WTC11 (cell line): ENCODE results near the gene FANCL. TPM values are rescaled to one million over a fixed set of nuclear protein-coding genes. Genes with fewer than 3 reads are reported as not detected.

Experiments
- ATAC-seq: fragments of 200-7000 bp; cut with Tn5 transposase; 2 replicates; pipeline ENCODE4 v1.10.0; 2021; ENCODE audit warnings: mild to moderate bottlenecking, moderate library complexity
- CTCF ChIA-PET: fragments of 300-600 bp; sonication (Branson Sonifier 250); formaldehyde crosslinking; loops from one replicate; lab custom pipeline; 2021; ENCODE audit warnings: antibody characterized with exemption; lab: Charles Lee
- POLR2A ChIA-PET: fragments of 350-600 bp; sonication (Branson Sonifier 250); formaldehyde crosslinking; loops from one replicate; lab custom pipeline; 2021; ENCODE audit warnings: antibody characterized with exemption; lab: Charles Lee
- DNase-seq: peaks from one replicate; pipeline ENCODE4 v3.0.0; 2021; ENCODE audit warnings: low spot score
- H3K27ac Mint-ChIP-seq: 2 replicates; pipeline ENCODE4 v1.8.0; 2021; ENCODE audit warnings: mixed read lengths
- H3K27me3 Mint-ChIP-seq: 2 replicates; pipeline ENCODE4 v1.8.0; 2021; ENCODE audit warnings: low read depth, mild to moderate bottlenecking, moderate library complexity, mixed read lengths
- H3K36me3 Mint-ChIP-seq: 2 replicates; pipeline ENCODE4 v1.8.0; 2021; ENCODE audit warnings: mixed read lengths
- H3K4me1 Mint-ChIP-seq: 2 replicates; pipeline ENCODE4 v1.8.0; 2022; ENCODE audit warnings: mixed read lengths
- H3K4me3 Mint-ChIP-seq: 2 replicates; pipeline ENCODE4 v1.8.0; 2021; ENCODE audit warnings: mild to moderate bottlenecking, moderate library complexity, mixed read lengths
- H3K9me3 Mint-ChIP-seq: 2 replicates; pipeline ENCODE4 v1.8.0; 2021; ENCODE audit warnings: mixed read lengths
- CREB1 ChIP-seq: sonication (generic); formaldehyde crosslinking; IDR thresholded peaks from 2 replicates; pipeline ENCODE4 v1.8.0; 2023; ENCODE audit warnings: mild to moderate bottlenecking, missing genetic modification reagents
- ELF4 ChIP-seq: sonication (generic); formaldehyde crosslinking; IDR thresholded peaks from 2 replicates; pipeline ENCODE4 v1.8.1; 2022; ENCODE audit warnings: low read depth, mild to moderate bottlenecking, moderate library complexity, missing genetic modification reagents
- FOXJ3 ChIP-seq: sonication (generic); formaldehyde crosslinking; IDR thresholded peaks from 2 replicates; pipeline ENCODE4 v1.9.0; 2021; ENCODE audit warnings: missing genetic modification reagents, mild to moderate bottlenecking, borderline replicate concordance
- GTF2I ChIP-seq: fragments of 250-450 bp; sonication (Bioruptor Pico); conservative IDR thresholded peaks from 2 replicates; pipeline ENCODE4 v1.4.0; 2021; ENCODE audit warnings: mild to moderate bottlenecking
- HMGA2 ChIP-seq: fragments of 250-450 bp; sonication (Bioruptor Pico); IDR thresholded peaks from 2 replicates; pipeline ENCODE4 v1.4.0; 2021; ENCODE audit warnings: mild to moderate bottlenecking, moderate library complexity
- NFYB ChIP-seq: sonication (generic); formaldehyde crosslinking; conservative IDR thresholded peaks from 2 replicates; pipeline ENCODE4 v1.8.0; 2022; ENCODE audit warnings: low read depth, missing genetic modification reagents
- NR3C1 ChIP-seq: sonication (generic); formaldehyde crosslinking; conservative IDR thresholded peaks from 2 replicates; pipeline ENCODE4 v1.8.1; 2023; ENCODE audit warnings: low read depth, mild to moderate bottlenecking, missing genetic modification reagents
- OVOL2 ChIP-seq: fragments of 250-450 bp; sonication (Bioruptor Pico); IDR thresholded peaks from 2 replicates; pipeline ENCODE4 v1.9.0; 2021; ENCODE audit warnings: mild to moderate bottlenecking, borderline replicate concordance
- TEAD1 ChIP-seq: sonication (generic); formaldehyde crosslinking; IDR thresholded peaks from 2 replicates; pipeline ENCODE4 v1.8.0; 2022; ENCODE audit warnings: mild to moderate bottlenecking, missing genetic modification reagents
- TEAD4 ChIP-seq: sonication (generic); formaldehyde crosslinking; IDR thresholded peaks from 2 replicates; pipeline ENCODE4 v1.8.0; 2022; ENCODE audit warnings: mild to moderate bottlenecking, missing genetic modification reagents
- TP53 ChIP-seq: sonication (generic); formaldehyde crosslinking; IDR thresholded peaks from 2 replicates; pipeline ENCODE4 v1.8.1; 2023; ENCODE audit warnings: mild to moderate bottlenecking, missing genetic modification reagents
- ZBTB21 ChIP-seq: sonication (generic); formaldehyde crosslinking; IDR thresholded peaks from 2 replicates; pipeline ENCODE4 v1.8.1; 2023; ENCODE audit warnings: mild to moderate bottlenecking, missing genetic modification reagents, borderline replicate concordance
- ZNF121 ChIP-seq: sonication (generic); formaldehyde crosslinking; IDR thresholded peaks from 2 replicates; pipeline ENCODE4 v1.8.0; 2023; ENCODE audit warnings: missing genetic modification reagents
- ZNF219 ChIP-seq: sonication (generic); formaldehyde crosslinking; IDR thresholded peaks from 2 replicates; pipeline ENCODE4 v1.8.0; 2023; ENCODE audit warnings: missing genetic modification reagents, mild to moderate bottlenecking, borderline replicate concordance
- ZNF232 ChIP-seq: sonication (generic); formaldehyde crosslinking; IDR thresholded peaks from 2 replicates; pipeline ENCODE4 v1.8.0; 2022; ENCODE audit warnings: mild to moderate bottlenecking, missing genetic modification reagents
- ZNF263 ChIP-seq: sonication (generic); formaldehyde crosslinking; IDR thresholded peaks from 2 replicates; pipeline ENCODE4 v1.8.1; 2022; ENCODE audit warnings: low read depth, mild to moderate bottlenecking, moderate library complexity, missing genetic modification reagents
- total RNA-seq: library from RNA; stranded (reverse); gene quantifications from 3 replicates; pipeline ENCODE4 v1.2.3, GENCODE V29; 2021
- TF ChIP-seq, protein P1 (sequence below): sonication (generic); formaldehyde crosslinking; IDR thresholded peaks from 2 replicates; pipeline ENCODE4 v1.8.0; 2022; ENCODE audit warnings: mild to moderate bottlenecking, missing genetic modification reagents
- TF ChIP-seq, protein P2 (sequence below): sonication (generic); formaldehyde crosslinking; IDR thresholded peaks from 2 replicates; pipeline ENCODE4 v1.8.1; 2022; ENCODE audit warnings: low read depth, missing genetic modification reagents, borderline replicate concordance
- TF ChIP-seq, protein P3 (sequence below): sonication (generic); formaldehyde crosslinking; IDR thresholded peaks from 2 replicates; pipeline ENCODE4 v1.8.1; 2023; ENCODE audit warnings: mild to moderate bottlenecking, missing genetic modification reagents, moderate library complexity
- TF ChIP-seq, protein P4 (sequence below): sonication (generic); formaldehyde crosslinking; IDR thresholded peaks from 2 replicates; pipeline ENCODE4 v1.8.1; 2022; ENCODE audit warnings: missing genetic modification reagents, borderline replicate concordance
- TF ChIP-seq, protein P5 (sequence below): sonication (generic); formaldehyde crosslinking; conservative IDR thresholded peaks from 2 replicates; pipeline ENCODE4 v1.8.1; 2022; ENCODE audit warnings: mild to moderate bottlenecking, missing genetic modification reagents
- TF ChIP-seq, protein P6 (sequence below): sonication (generic); formaldehyde crosslinking; IDR thresholded peaks from 2 replicates; pipeline ENCODE4 v1.8.1; 2023; ENCODE audit warnings: mild to moderate bottlenecking, missing genetic modification reagents, borderline replicate concordance
- TF ChIP-seq, protein P7 (sequence below): sonication (generic); formaldehyde crosslinking; IDR thresholded peaks from 2 replicates; pipeline ENCODE4 v1.8.0; 2022; ENCODE audit warnings: mild to moderate bottlenecking, missing genetic modification reagents

The FANCL gene
- total RNA-seq, 1 experiment from 2014 or later = 38.8 TPM

DNA sequence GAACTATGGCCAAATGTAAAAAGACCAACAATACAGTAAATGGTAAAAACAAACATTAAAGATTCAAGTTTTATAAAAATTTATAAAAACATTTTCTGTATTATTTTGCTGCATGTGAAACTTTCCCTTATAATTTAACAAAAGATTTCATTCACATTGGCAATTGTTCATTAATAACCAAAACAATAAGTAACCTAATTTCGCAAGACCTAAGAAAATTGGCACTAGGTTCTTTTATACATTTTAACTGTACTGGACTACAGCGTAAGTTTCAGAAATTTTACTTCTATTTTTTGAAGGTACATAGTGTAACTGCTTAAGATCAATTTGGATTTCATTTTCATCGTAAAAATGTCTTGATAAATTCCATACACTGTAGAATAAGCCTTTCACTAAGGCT lies 77.2 kb downstream of the FANCL start:
- CTCF ChIA-PET = no interaction called here
- no peak overlapping the region for H3K4me3 Mint-ChIP-seq
- H3K27ac Mint-ChIP-seq = no peak overlapping the region
- H3K9me3 Mint-ChIP-seq = no peaks in the 10 kb centered on the region
- no peak for ATAC-seq
- TF ChIP-seq HMGA2 (CRISPR knock-in tag) (no peak), ZNF263 (no peak), ZBTB21 (no peak), TP53 (CRISPR knock-in tag) (no peak)
- TF ChIP-seq, protein P1, sequence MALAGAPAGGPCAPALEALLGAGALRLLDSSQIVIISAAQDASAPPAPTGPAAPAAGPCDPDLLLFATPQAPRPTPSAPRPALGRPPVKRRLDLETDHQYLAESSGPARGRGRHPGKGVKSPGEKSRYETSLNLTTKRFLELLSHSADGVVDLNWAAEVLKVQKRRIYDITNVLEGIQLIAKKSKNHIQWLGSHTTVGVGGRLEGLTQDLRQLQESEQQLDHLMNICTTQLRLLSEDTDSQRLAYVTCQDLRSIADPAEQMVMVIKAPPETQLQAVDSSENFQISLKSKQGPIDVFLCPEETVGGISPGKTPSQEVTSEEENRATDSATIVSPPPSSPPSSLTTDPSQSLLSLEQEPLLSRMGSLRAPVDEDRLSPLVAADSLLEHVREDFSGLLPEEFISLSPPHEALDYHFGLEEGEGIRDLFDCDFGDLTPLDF (CRISPR knock-in tag) = no peak
- TF ChIP-seq, protein P2, sequence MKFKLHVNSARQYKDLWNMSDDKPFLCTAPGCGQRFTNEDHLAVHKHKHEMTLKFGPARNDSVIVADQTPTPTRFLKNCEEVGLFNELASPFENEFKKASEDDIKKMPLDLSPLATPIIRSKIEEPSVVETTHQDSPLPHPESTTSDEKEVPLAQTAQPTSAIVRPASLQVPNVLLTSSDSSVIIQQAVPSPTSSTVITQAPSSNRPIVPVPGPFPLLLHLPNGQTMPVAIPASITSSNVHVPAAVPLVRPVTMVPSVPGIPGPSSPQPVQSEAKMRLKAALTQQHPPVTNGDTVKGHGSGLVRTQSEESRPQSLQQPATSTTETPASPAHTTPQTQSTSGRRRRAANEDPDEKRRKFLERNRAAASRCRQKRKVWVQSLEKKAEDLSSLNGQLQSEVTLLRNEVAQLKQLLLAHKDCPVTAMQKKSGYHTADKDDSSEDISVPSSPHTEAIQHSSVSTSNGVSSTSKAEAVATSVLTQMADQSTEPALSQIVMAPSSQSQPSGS = no peak
- TF ChIP-seq, protein P3, sequence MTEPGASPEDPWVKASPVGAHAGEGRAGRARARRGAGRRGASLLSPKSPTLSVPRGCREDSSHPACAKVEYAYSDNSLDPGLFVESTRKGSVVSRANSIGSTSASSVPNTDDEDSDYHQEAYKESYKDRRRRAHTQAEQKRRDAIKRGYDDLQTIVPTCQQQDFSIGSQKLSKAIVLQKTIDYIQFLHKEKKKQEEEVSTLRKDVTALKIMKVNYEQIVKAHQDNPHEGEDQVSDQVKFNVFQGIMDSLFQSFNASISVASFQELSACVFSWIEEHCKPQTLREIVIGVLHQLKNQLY (CRISPR knock-in tag) = no peak
- TF ChIP-seq, protein P4, sequence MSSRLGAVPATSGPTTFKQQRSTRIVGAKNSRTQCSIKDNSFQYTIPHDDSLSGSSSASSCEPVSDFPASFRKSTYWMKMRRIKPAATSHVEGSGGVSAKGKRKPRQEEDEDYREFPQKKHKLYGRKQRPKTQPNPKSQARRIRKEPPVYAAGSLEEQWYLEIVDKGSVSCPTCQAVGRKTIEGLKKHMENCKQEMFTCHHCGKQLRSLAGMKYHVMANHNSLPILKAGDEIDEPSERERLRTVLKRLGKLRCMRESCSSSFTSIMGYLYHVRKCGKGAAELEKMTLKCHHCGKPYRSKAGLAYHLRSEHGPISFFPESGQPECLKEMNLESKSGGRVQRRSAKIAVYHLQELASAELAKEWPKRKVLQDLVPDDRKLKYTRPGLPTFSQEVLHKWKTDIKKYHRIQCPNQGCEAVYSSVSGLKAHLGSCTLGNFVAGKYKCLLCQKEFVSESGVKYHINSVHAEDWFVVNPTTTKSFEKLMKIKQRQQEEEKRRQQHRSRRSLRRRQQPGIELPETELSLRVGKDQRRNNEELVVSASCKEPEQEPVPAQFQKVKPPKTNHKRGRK (CRISPR knock-in tag) = no peak
- TF ChIP-seq, all 79 proteins: peak for 0
- peaks cover 38% of the 10 kb centered on the region for H3K36me3 Mint-ChIP-seq
- no peaks in the 10 kb centered on the region for H3K27me3 Mint-ChIP-seq
- POLR2A ChIA-PET = no interaction called here
- DNase-seq = no peak
- peaks cover 1% of the 10 kb centered on the region for H3K4me1 Mint-ChIP-seq

DNA sequence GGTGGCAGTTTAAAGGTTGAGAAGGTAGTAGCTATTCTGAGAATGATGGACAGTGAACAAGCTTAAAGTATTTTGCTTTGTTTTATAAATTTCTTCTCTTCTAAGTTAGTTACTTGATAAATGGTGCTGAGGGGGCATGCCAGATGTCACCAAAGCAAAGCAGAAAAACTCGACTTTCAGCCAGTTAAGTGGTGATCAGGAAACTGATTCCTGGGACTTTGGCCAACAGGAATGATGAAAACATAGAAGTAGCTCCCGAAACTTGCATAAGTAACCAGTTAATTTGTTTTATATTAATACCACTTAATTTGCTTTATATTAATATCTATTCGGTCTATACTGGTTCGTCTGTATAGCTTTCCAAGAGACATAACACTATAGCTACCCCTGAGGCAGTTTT lies 82.6 kb downstream of the FANCL start:
- Mint-ChIP-seq H3K4me1 (peaks cover 4% of the 10 kb centered on the region), H3K27ac (no peak overlapping the region), H3K9me3 (no peaks in the 10 kb centered on the region), H3K36me3 (peaks cover 33% of the 10 kb centered on the region), H3K4me3 (no peak overlapping the region), H3K27me3 (no peaks in the 10 kb centered on the region)
- DNase-seq (no peak), ATAC-seq (no peak)
- TF ChIP-seq NR3C1 (CRISPR knock-in tag) (no peak), FOXJ3 (CRISPR knock-in tag) (no peak), TEAD1 (no peak), ZNF219 (CRISPR knock-in tag) (no peak), ELF4 (CRISPR knock-in tag) (no peak), CREB1 (CRISPR knock-in tag) (no peak), GTF2I (CRISPR knock-in tag) (no peak), TEAD4 (no peak), NFYB (no peak)
- TF ChIP-seq, protein P5, sequence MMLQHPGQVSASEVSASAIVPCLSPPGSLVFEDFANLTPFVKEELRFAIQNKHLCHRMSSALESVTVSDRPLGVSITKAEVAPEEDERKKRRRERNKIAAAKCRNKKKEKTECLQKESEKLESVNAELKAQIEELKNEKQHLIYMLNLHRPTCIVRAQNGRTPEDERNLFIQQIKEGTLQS (CRISPR knock-in tag) = no peak
- ChIA-PET CTCF (no interaction called here), POLR2A (no interaction called here)

DNA sequence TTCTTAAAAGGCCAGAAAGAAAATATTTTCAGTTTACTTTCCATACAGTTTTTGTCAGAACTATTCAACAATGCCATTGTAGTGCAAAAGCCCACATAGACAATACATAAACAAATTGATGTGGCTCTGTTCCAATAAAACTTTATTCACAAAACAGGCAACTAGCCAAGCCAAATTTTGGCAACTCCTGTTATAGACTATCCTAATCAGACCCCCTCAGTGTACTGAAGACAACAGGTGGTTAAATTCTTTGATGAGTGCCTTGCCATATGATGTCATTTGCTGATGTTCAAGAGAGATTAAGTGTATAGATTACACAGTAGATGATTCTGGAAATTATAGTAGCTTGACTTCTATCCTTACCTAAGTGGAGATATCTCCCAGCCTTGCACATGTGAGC lies 83.4 kb downstream of the FANCL start:
- ChIA-PET POLR2A (no interaction called here), CTCF (interaction anchor here (0.7 kb wide), 1 partner anchor 396 kb away, joined by 3 read pairs; no protein-coding TSS in a partner anchor)
- no peaks in the 10 kb centered on the region for H3K9me3 Mint-ChIP-seq
- peaks cover 4% of the 10 kb centered on the region for H3K4me1 Mint-ChIP-seq
- no peak overlapping the region for H3K4me3 Mint-ChIP-seq
- peaks cover 33% of the 10 kb centered on the region for H3K36me3 Mint-ChIP-seq
- H3K27me3 Mint-ChIP-seq = no peaks in the 10 kb centered on the region
- ATAC-seq (no peak), DNase-seq (no peak)
- H3K27ac Mint-ChIP-seq = no peak overlapping the region
- TF ChIP-seq OVOL2 (CRISPR knock-in tag) (no peak), TEAD1 (no peak), ZNF121 (CRISPR knock-in tag) (no peak), ZNF232 (CRISPR knock-in tag) (no peak), FOXJ3 (CRISPR knock-in tag) (no peak), NFYB (no peak)
- TF ChIP-seq, protein P6, sequence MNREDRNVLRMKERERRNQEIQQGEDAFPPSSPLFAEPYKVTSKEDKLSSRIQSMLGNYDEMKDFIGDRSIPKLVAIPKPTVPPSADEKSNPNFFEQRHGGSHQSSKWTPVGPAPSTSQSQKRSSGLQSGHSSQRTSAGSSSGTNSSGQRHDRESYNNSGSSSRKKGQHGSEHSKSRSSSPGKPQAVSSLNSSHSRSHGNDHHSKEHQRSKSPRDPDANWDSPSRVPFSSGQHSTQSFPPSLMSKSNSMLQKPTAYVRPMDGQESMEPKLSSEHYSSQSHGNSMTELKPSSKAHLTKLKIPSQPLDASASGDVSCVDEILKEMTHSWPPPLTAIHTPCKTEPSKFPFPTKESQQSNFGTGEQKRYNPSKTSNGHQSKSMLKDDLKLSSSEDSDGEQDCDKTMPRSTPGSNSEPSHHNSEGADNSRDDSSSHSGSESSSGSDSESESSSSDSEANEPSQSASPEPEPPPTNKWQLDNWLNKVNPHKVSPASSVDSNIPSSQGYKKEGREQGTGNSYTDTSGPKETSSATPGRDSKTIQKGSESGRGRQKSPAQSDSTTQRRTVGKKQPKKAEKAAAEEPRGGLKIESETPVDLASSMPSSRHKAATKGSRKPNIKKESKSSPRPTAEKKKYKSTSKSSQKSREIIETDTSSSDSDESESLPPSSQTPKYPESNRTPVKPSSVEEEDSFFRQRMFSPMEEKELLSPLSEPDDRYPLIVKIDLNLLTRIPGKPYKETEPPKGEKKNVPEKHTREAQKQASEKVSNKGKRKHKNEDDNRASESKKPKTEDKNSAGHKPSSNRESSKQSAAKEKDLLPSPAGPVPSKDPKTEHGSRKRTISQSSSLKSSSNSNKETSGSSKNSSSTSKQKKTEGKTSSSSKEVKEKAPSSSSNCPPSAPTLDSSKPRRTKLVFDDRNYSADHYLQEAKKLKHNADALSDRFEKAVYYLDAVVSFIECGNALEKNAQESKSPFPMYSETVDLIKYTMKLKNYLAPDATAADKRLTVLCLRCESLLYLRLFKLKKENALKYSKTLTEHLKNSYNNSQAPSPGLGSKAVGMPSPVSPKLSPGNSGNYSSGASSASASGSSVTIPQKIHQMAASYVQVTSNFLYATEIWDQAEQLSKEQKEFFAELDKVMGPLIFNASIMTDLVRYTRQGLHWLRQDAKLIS (CRISPR knock-in tag) = no peak
- TF ChIP-seq, protein P7, sequence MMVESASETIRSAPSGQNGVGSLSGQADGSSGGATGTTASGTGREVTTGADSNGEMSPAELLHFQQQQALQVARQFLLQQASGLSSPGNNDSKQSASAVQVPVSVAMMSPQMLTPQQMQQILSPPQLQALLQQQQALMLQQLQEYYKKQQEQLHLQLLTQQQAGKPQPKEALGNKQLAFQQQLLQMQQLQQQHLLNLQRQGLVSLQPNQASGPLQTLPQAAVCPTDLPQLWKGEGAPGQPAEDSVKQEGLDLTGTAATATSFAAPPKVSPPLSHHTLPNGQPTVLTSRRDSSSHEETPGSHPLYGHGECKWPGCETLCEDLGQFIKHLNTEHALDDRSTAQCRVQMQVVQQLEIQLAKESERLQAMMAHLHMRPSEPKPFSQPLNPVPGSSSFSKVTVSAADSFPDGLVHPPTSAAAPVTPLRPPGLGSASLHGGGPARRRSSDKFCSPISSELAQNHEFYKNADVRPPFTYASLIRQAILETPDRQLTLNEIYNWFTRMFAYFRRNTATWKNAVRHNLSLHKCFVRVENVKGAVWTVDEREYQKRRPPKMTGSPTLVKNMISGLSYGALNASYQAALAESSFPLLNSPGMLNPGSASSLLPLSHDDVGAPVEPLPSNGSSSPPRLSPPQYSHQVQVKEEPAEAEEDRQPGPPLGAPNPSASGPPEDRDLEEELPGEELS = no peak
